H1 (cell line): ENCODE results near the gene RALGAPA2. TPM values are rescaled to one million over a fixed set of nuclear protein-coding genes. Genes with fewer than 3 reads are reported as not detected.

Experiments used
- EZH2 ChIP-seq: fragments of 200-600 bp; sonication (generic); IDR thresholded peaks from 2 replicates; pipeline ENCODE4 v1.7.1; 2012; ENCODE audit warnings: low read depth, mild to moderate bottlenecking, moderate library complexity, low read length, inconsistent platforms; ENCODE audit not compliant: severe bottlenecking
- RXRA ChIP-seq: IDR thresholded peaks from 2 replicates; pipeline ENCODE4 v1.6.1; 2011; ENCODE audit warnings: low read depth, mild to moderate bottlenecking, low read length, moderate library complexity; ENCODE audit not compliant: insufficient read depth
- SRF ChIP-seq: IDR thresholded peaks from 2 replicates; pipeline ENCODE4 v1.6.1; 2011; ENCODE audit warnings: mild to moderate bottlenecking, low read depth, low read length, moderate library complexity
- polyA plus RNA-seq, 7 experiments: library from polyadenylated mRNA; depleted of rRNA in 3 of 7; stranded (reverse) in 5 of 7; unstranded in 2 of 7; fragments of >200 nt in 5 of 7; fragments of 200-250 nt in 2 of 7; gene quantifications; 1 replicate in 5 of 7; 2 replicates in 1 of 7; 4 replicates in 1 of 7; pipeline versions ENCODE4 v1.2.1 to v1.2.3, GENCODE V29; 2011 to 2013; ENCODE audit warnings: missing spikeins in 2 of 7, mixed read lengths in 2 of 7
- total RNA-seq: library from RNA; stranded (reverse); fragmentation: NEBNext Ultra II Directional; extraction: Animal tissue kit (Norgen Biotek cat#: 25700); gene quantifications from 2 replicates; pipeline ENCODE4 v1.2.1, GENCODE V29; 2021
- TF ChIP-seq, protein P1 (sequence below): fragments of 300-600 bp; sonication (generic); IDR thresholded peaks from 2 replicates; pipeline ENCODE4 v1.7.1; 2012; ENCODE audit warnings: low read length, moderate library complexity, mild to moderate bottlenecking, inconsistent platforms; ENCODE audit not compliant: insufficient replicate concordance

Gene RALGAPA2
- total and polyA plus RNA-seq, 2 of the 8 experiments (the other 6 are each of a cell fraction or from before 2014, with no cell fraction given), result 5.1 to 25.5 TPM

- TF ChIP-seq, protein P1, sequence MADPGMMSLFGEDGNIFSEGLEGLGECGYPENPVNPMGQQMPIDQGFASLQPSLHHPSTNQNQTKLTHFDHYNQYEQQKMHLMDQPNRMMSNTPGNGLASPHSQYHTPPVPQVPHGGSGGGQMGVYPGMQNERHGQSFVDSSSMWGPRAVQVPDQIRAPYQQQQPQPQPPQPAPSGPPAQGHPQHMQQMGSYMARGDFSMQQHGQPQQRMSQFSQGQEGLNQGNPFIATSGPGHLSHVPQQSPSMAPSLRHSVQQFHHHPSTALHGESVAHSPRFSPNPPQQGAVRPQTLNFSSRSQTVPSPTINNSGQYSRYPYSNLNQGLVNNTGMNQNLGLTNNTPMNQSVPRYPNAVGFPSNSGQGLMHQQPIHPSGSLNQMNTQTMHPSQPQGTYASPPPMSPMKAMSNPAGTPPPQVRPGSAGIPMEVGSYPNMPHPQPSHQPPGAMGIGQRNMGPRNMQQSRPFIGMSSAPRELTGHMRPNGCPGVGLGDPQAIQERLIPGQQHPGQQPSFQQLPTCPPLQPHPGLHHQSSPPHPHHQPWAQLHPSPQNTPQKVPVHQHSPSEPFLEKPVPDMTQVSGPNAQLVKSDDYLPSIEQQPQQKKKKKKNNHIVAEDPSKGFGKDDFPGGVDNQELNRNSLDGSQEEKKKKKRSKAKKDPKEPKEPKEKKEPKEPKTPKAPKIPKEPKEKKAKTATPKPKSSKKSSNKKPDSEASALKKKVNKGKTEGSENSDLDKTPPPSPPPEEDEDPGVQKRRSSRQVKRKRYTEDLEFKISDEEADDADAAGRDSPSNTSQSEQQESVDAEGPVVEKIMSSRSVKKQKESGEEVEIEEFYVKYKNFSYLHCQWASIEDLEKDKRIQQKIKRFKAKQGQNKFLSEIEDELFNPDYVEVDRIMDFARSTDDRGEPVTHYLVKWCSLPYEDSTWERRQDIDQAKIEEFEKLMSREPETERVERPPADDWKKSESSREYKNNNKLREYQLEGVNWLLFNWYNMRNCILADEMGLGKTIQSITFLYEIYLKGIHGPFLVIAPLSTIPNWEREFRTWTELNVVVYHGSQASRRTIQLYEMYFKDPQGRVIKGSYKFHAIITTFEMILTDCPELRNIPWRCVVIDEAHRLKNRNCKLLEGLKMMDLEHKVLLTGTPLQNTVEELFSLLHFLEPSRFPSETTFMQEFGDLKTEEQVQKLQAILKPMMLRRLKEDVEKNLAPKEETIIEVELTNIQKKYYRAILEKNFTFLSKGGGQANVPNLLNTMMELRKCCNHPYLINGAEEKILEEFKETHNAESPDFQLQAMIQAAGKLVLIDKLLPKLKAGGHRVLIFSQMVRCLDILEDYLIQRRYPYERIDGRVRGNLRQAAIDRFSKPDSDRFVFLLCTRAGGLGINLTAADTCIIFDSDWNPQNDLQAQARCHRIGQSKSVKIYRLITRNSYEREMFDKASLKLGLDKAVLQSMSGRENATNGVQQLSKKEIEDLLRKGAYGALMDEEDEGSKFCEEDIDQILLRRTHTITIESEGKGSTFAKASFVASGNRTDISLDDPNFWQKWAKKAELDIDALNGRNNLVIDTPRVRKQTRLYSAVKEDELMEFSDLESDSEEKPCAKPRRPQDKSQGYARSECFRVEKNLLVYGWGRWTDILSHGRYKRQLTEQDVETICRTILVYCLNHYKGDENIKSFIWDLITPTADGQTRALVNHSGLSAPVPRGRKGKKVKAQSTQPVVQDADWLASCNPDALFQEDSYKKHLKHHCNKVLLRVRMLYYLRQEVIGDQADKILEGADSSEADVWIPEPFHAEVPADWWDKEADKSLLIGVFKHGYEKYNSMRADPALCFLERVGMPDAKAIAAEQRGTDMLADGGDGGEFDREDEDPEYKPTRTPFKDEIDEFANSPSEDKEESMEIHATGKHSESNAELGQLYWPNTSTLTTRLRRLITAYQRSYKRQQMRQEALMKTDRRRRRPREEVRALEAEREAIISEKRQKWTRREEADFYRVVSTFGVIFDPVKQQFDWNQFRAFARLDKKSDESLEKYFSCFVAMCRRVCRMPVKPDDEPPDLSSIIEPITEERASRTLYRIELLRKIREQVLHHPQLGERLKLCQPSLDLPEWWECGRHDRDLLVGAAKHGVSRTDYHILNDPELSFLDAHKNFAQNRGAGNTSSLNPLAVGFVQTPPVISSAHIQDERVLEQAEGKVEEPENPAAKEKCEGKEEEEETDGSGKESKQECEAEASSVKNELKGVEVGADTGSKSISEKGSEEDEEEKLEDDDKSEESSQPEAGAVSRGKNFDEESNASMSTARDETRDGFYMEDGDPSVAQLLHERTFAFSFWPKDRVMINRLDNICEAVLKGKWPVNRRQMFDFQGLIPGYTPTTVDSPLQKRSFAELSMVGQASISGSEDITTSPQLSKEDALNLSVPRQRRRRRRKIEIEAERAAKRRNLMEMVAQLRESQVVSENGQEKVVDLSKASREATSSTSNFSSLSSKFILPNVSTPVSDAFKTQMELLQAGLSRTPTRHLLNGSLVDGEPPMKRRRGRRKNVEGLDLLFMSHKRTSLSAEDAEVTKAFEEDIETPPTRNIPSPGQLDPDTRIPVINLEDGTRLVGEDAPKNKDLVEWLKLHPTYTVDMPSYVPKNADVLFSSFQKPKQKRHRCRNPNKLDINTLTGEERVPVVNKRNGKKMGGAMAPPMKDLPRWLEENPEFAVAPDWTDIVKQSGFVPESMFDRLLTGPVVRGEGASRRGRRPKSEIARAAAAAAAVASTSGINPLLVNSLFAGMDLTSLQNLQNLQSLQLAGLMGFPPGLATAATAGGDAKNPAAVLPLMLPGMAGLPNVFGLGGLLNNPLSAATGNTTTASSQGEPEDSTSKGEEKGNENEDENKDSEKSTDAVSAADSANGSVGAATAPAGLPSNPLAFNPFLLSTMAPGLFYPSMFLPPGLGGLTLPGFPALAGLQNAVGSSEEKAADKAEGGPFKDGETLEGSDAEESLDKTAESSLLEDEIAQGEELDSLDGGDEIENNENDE, result no peak
- no peak for TF ChIP-seq EZH2
- TF ChIP-seq RXRA, result no peak
- TF ChIP-seq SRF, result no peak
These were observed 98.1 kb downstream of the RALGAPA2 start (continued) for GRCh38 chr20:20614391-20614790.
